Right lobe of liver (tissue), 4 donors: ENCODE measurements around the gene ULK4.

Experiments used
- CTCF ChIP-seq, 4 donors: fragments of 200-600 bp in 3 of 4; fragments of 450-650 bp in 1 of 4; IDR thresholded peaks; one replicate each; pipeline versions ENCODE4 v1.5.1 to v1.8.0; 2016 to 2022; ENCODE audit warnings: antibody characterized with exemption in 4 of 4, mild to moderate bottlenecking in 2 of 4
- POLR2A ChIP-seq: fragments of 450-650 bp; IDR thresholded peaks from one replicate; pipeline ENCODE4 v1.6.1; 2017; ENCODE audit warnings: antibody characterized with exemption, mild to moderate bottlenecking
- donor health status: DM: no; HTN: no; CAD: no.
- donor health status: DM: no; HTN: no; CAD: no.
- donor health status: DM: no; HTN: yes; CAD: no.

DNA sequence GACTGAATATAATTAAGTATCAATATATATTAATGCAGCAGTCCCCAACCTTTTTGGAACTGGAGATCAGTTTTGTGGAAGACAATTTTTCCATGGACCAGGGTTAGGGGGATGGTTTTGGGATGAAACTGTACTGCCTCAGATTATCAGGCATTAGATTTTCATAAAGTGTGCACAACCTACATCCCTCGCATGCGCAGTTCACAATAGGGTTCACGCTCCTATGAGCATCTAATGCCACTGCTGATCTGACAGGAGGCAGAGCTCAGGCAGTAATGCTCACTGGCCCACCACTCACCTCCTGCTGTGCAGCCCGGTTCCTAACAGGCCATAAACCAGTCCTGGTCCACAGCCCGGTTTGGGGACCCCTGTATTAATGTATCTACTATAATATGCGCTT lies 95.6 kb downstream of the ULK4 start:
- TF ChIP-seq CTCF (IDR thresholded peaks at IDR 0.05), result no peak
- TF ChIP-seq POLR2A, result no peak
